ENCODE data around the gene ATL3.

- TF ChIP-seq CTCF (conservative IDR thresholded peaks at IDR 0.05; ENCODE audit: low read depth, low read length): no peak
- no peak for TF ChIP-seq POLR2A (IDR thresholded peaks at IDR 0.05; ENCODE audit: low read depth, low read length)
These were observed 59.0 kb downstream of the ATL3 start for GRCh38 chr11:63612181-63612580.
